Fibroblast of pulmonary artery (primary cell): Measurements from ENCODE around the gene ZRANB1.
A peak's percentile ranks its signal among the peaks of the same experiment; 100 is the strongest.
"Not testable (repeated sequence)": the region's sequence is repeated elsewhere in the genome, so short reads cannot be mapped to it uniquely, and the experiment has no call there.

Source experiments
- DNase-seq: peaks from one replicate; pipeline ENCODE4 v3.0.0-alpha.2; 2010; ENCODE audit warnings: low read depth
- H3K4me3 ChIP-seq: replicated peaks from 2 replicates; pipeline ENCODE4 v1.5.1; 2011; ENCODE audit warnings: low read depth, mild to moderate bottlenecking, control low read depth, low read length, moderate library complexity
- CTCF ChIP-seq: IDR thresholded peaks from 2 replicates; pipeline ENCODE4 v1.5.1; 2011; ENCODE audit warnings: mild to moderate bottlenecking, control low read depth, low read length, inconsistent platforms; ENCODE audit errors: missing control alignments

Gene ZRANB1

GRCh38 chr10:124985162-124985561 lies 43.2 kb downstream of the ZRANB1 start:
- no peak for DNase-seq
- no peak overlapping the region for H3K4me3 ChIP-seq
- no peak for TF ChIP-seq CTCF

- TF ChIP-seq CTCF = no peak
- DNase-seq = no peak
- no peak overlapping the region for H3K4me3 ChIP-seq
These were observed 45.9 kb downstream of the ZRANB1 start for GRCh38 chr10:124987788-124988187.

GRCh38 chr10:124988753-124989152 lies 46.8 kb downstream of the ZRANB1 start:
- DNase-seq = not testable (repeated sequence)

GRCh38 chr10:124989526-124989925 lies 47.6 kb downstream of the ZRANB1 start:
- no peak overlapping the region for H3K4me3 ChIP-seq
- DNase-seq = no peak
- TF ChIP-seq CTCF = no peak

More at GRCh38 chr10:124988753-124989152, 46.8 kb downstream of the ZRANB1 start:
- not testable (repeated sequence) for H3K4me3 ChIP-seq

- DNase-seq = no peak
- TF ChIP-seq CTCF = no peak
- H3K4me3 ChIP-seq = no peak overlapping the region
These were observed 49.0 kb downstream of the ZRANB1 start for GRCh38 chr10:124990671-124991625.

GRCh38 chr10:124991835-124992234 lies 49.9 kb downstream of the ZRANB1 start:
- DNase-seq = no peak
- H3K4me3 ChIP-seq = no peak overlapping the region
- TF ChIP-seq CTCF = no peak

- peak; percentile 70 for DNase-seq
- H3K4me3 ChIP-seq = no peak overlapping the region
- peak; percentile 55 for TF ChIP-seq CTCF
These were observed 50.8 kb downstream of the ZRANB1 start for GRCh38 chr10:124992462-124993344.
